Measurements from ENCODE around the gene CDH4.

CDH4 gene

DNA sequence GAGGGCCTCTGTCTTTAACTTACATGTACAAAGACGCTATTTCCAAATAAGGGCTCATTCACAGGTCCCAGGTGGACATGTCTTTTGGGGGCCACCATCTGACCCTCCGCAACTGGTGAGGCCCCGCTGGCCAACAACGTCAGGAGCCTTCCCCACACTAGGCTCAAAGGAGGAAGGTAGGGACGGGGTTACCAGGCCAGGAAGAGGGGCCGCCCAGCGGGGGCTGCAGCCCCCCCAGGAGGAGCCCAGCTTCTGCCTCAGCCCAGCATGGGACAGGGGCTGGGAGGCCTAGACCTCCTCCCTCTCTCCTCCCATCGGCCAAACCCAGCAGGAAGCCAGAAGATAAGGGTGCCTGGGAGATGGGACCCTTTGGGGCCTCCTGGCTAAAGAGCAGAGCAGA is 670.9 kb downstream of the CDH4 start:
- H3K27me3 ChIP-seq (ENCODE audit: control insufficient read depth, insufficient read depth, low read length) = peaks cover 2% of the 10 kb centered on the region
- no peak overlapping the region for H3K9ac ChIP-seq (ENCODE audit: low read length)
- H3K4me3 ChIP-seq (ENCODE audit: low read length) = no peak overlapping the region
- H3K4me1 ChIP-seq (ENCODE audit: control insufficient read depth, insufficient read depth, low read length) = no peaks in the 10 kb centered on the region
- H3K36me3 ChIP-seq (ENCODE audit: control insufficient read depth, insufficient read depth, low read length) = no peaks in the 10 kb centered on the region
- no peak overlapping the region for H3K27ac ChIP-seq (ENCODE audit: low read depth, low read length)

DNA sequence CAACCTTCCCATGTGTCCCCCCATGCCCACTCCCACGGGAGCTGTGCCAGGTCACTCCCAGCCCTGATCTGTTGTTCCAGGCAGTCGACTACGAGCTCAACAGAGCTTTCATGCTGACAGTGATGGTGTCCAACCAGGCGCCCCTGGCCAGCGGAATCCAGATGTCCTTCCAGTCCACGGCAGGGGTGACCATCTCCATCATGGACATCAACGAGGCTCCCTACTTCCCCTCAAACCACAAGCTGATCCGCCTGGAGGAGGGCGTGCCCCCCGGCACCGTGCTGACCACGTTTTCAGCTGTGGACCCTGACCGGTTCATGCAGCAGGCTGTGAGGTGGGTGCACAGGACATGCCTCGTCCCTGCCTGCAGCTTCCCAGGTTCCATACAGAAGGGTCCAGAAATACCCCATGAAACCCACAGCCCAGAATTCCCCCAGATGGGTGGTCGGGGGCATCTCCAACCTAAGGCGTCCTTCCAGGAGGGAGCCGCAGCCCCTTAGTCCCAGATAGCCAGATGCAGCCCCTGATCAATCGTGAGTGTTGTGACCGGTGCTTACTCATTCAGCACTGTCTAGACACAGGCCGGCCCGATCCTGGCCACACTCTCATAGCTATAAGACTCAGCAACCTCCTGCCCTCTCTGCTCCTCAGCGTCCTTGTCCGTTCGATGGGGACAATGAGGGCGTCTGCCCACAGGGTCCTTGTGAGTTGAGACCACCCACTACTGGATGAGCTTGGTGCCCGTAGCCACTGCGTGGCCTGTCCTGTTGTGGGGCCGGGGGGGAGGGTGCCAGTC is 671.5 kb downstream of the CDH4 start:
- Histone ChIP-seq H3K4me3 (ENCODE audit: low read length) (no peak overlapping the region), H3K9ac (ENCODE audit: low read length) (no peak overlapping the region), H3K36me3 (ENCODE audit: control insufficient read depth, insufficient read depth, low read length) (no peaks in the 10 kb centered on the region), H3K4me1 (ENCODE audit: control insufficient read depth, insufficient read depth, low read length) (no peaks in the 10 kb centered on the region), H3K27me3 (ENCODE audit: control insufficient read depth, insufficient read depth, low read length) (peaks cover 2% of the 10 kb centered on the region), H3K27ac (ENCODE audit: low read depth, low read length) (no peak overlapping the region)

DNA sequence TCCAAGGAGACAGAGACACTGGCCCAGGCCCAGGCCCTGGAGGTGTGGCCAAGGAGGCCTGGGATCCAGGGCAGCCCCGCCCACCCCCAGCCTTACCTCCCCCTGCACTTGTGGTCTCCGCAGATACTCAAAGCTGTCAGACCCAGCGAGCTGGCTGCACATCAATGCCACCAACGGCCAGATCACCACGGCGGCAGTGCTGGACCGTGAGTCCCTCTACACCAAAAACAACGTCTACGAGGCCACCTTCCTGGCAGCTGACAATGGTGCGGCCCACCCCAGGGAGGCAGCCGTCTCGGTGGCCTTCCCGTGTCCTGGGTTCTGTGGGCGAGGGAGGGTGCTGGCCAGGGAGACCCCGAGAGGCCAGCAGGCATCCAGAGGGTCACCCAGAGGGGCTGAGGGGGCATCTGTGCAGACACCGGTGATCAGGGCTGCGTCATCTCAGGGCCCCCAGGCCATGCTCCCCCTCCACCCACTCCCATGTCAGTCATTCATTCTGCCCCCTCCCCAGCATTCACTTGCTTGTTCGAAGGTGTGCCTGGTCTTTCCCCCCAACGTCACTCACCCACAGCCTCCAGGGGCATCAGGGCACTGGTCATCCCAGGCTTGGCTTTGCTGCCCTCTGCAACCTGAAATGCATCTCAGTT is 672.3 kb downstream of the CDH4 start:
- no peaks in the 10 kb centered on the region for H3K36me3 ChIP-seq (ENCODE audit: control insufficient read depth, insufficient read depth, low read length)
- H3K4me3 ChIP-seq (ENCODE audit: low read length) = no peak overlapping the region
- peaks cover 2% of the 10 kb centered on the region for H3K27me3 ChIP-seq (ENCODE audit: control insufficient read depth, insufficient read depth, low read length)
- H3K4me1 ChIP-seq (ENCODE audit: control insufficient read depth, insufficient read depth, low read length) = no peaks in the 10 kb centered on the region
- H3K9ac ChIP-seq (ENCODE audit: low read length) = no peak overlapping the region
- H3K27ac ChIP-seq (ENCODE audit: low read depth, low read length) = no peak overlapping the region

DNA sequence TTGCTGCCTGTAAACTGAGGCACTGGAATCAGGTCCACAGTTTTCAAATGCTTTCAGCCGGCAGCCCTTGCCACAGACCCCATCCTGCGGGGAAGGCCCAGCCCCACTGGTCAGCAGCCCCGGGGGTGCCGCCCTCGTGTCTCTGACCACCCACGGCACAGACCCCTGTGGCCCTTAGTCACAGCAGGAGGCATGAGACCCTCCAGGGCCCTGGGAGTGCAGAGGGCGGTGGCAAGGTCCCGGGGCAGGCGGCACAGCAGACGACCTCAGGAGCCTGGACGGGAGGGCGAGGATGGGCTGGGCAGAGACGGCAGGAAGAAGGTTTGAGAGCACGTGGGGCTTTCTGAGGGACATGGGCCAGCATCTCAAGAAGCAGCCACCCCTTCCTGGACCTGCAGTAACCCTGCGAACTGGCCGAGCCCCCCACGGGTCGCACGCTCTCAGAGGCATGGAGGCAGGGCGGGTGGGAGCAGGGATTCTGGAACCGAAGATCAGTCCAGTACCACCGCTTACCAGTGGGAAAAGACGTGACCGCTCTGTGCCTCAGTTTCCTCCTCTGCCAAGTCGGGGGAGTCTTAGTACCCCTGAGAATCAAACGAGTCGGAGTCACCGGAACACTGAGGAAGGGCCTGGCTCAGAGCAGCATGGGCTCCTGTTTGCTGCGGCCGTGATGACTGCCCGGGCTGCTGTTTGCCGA is 672.9 kb downstream of the CDH4 start:
- no peak overlapping the region for H3K27ac ChIP-seq (ENCODE audit: low read depth, low read length)
- no peaks in the 10 kb centered on the region for H3K36me3 ChIP-seq (ENCODE audit: control insufficient read depth, insufficient read depth, low read length)
- H3K4me1 ChIP-seq (ENCODE audit: control insufficient read depth, insufficient read depth, low read length) = no peaks in the 10 kb centered on the region
- no peak overlapping the region for H3K9ac ChIP-seq (ENCODE audit: low read length)
- peaks cover 2% of the 10 kb centered on the region for H3K27me3 ChIP-seq (ENCODE audit: control insufficient read depth, insufficient read depth, low read length)
- no peak overlapping the region for H3K4me3 ChIP-seq (ENCODE audit: low read length)

DNA sequence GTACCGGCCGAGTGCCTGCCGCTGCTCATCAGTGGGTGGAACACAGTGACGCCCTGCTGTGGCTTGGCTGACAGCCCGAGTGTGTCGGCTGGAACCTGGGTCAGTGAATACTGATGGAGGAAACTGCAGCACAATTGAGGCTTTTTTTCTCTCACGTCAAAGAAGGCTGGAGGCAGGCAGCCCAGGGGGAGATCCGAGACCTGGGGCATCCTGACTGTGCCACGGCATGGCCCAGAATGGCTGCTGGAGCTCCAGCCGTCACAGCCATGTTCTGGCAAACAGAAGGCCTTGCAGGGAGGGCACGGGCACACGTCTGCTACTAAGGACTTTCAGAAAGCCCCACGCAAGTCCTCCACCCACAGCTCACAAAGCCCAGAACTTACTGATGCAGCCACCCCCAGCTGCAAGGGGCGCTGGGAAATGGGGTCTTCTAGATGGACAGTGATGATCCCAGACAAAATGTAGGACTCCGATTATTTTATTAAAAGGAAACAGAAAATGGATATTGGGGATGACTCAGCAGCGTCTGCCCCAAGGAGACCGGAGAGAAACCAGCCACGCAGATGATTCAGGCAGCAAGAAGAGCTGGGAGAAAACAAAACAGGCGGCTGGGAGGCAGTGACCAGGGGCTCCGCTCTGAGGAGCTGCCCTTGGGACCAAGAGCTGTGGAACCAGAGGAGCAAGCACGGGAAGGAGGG is 673.6 kb downstream of the CDH4 start:
- H3K27ac ChIP-seq (ENCODE audit: low read depth, low read length) = no peak overlapping the region
- no peak overlapping the region for H3K9ac ChIP-seq (ENCODE audit: low read length)
- H3K4me3 ChIP-seq (ENCODE audit: low read length) = no peak overlapping the region
- H3K36me3 ChIP-seq (ENCODE audit: control insufficient read depth, insufficient read depth, low read length) = no peaks in the 10 kb centered on the region
- H3K4me1 ChIP-seq (ENCODE audit: control insufficient read depth, insufficient read depth, low read length) = no peaks in the 10 kb centered on the region
- peaks cover 2% of the 10 kb centered on the region for H3K27me3 ChIP-seq (ENCODE audit: control insufficient read depth, insufficient read depth, low read length)

DNA sequence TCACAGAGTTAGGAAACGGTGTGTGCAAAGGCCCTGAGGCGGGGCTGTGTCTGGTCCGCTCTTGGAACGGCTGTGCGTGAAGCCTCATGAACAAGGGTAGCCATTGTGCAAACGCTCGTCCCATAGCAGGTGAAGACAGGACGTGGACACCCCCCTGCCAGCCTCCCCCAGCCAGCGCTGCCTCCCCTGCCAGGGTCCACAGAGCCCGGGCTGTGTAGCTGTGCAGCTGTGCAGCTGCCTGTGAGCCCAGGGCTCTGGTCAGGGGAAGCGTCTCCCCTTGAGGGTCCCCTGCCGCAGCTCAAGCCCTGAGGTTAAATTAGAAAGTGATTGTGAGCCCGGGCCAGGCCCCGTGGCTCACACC is 674.2 kb downstream of the CDH4 start:
- Histone ChIP-seq H3K27ac (ENCODE audit: low read depth, low read length) (no peak overlapping the region), H3K4me1 (ENCODE audit: control insufficient read depth, insufficient read depth, low read length) (no peaks in the 10 kb centered on the region), H3K27me3 (ENCODE audit: control insufficient read depth, insufficient read depth, low read length) (peaks cover 2% of the 10 kb centered on the region), H3K4me3 (ENCODE audit: low read length) (no peak overlapping the region), H3K36me3 (ENCODE audit: control insufficient read depth, insufficient read depth, low read length) (no peaks in the 10 kb centered on the region), H3K9ac (ENCODE audit: low read length) (no peak overlapping the region)

DNA sequence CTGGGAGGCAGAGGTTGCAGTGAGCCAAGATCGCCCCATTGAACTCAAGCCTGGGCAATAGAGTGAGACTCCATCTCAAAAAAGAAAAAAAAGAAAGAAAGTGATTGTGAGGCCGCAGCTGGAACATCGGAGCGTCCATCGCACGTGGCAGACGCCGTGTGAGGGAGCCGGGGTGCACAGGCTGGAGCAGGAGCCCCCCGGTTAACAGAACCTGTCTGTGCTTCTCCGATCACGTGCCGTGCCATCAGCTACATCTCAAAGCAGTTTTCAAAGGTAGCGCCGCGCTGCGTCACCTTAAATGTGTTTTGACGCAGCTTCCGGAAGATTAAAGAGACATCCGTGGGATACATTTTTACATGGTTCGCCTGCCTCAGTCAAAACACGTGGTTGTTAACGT is 674.7 kb downstream of the CDH4 start:
- Histone ChIP-seq H3K9ac (ENCODE audit: low read length) (no peak overlapping the region), H3K36me3 (ENCODE audit: control insufficient read depth, insufficient read depth, low read length) (no peaks in the 10 kb centered on the region), H3K27me3 (ENCODE audit: control insufficient read depth, insufficient read depth, low read length) (peaks cover 2% of the 10 kb centered on the region), H3K27ac (ENCODE audit: low read depth, low read length) (no peak overlapping the region), H3K4me3 (ENCODE audit: low read length) (no peak overlapping the region), H3K4me1 (ENCODE audit: control insufficient read depth, insufficient read depth, low read length) (no peaks in the 10 kb centered on the region)

DNA sequence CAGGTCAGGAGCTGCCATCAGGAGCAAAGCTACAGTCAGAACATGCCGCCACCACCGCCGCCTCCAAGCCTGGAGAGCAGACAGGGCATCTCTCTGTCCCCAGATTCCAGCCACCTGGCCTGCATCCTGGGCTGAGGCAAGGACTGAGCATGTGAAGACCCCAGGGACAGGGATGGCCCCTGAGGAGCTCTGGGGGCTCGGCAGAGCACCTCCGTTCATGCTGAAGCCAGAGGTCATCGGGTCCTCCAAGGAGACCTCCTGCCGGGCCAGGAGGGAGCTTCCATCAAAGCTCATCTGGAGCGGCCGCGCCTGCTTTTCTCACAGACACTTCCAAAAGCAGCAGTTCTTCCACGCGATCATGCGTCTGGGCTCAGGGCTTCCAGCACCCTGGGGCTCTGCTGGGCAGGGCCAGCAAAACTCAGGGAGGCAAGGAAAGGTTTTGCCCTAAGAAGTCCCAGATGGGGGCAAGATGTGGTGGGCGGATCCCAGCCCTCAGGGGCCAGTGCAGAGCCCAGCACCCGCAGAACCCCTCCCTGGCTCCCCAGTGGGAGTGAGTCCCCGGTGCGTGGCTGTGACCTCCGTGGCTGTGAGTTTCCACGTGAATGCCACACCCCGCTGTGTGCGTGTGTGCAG is 675.2 kb downstream of the CDH4 start:
- Histone ChIP-seq H3K4me1 (ENCODE audit: control insufficient read depth, insufficient read depth, low read length) (no peaks in the 10 kb centered on the region), H3K36me3 (ENCODE audit: control insufficient read depth, insufficient read depth, low read length) (no peaks in the 10 kb centered on the region), H3K4me3 (ENCODE audit: low read length) (no peak overlapping the region), H3K27me3 (ENCODE audit: control insufficient read depth, insufficient read depth, low read length) (peaks cover 2% of the 10 kb centered on the region), H3K27ac (ENCODE audit: low read depth, low read length) (no peak overlapping the region), H3K9ac (ENCODE audit: low read length) (no peak overlapping the region)

DNA sequence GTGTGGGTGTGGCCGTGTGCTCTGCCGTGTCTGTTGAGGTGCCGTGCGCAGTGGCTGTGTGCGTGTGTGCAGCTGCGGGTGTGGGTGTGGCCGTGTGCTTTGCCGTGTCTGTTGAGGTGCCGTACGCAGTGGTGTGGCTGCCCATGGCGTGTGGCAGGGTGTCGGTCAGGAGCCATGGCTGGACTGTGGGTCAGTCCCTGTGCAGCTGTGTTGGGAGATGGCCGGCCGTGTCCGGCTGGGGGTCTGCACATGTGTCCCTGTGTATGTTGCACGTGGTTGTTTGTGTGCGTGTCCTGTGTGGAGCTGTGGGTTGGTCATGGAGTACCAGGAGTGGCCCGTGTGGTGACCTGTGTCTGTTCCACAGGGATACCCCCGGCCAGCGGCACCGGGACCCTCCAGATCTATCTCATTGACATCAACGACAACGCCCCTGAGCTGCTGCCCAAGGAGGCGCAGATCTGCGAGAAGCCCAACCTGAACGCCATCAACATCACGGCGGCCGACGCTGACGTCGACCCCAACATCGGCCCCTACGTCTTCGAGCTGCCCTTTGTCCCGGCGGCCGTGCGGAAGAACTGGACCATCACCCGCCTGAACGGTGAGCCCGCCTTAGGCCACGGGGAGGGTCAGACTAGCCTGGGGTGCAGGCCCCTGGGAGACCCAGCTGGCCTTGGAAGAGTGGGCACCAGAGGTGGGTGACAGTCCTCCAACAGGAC is 675.9 kb downstream of the CDH4 start:
- no peak overlapping the region for H3K27ac ChIP-seq (ENCODE audit: low read depth, low read length)
- no peaks in the 10 kb centered on the region for H3K36me3 ChIP-seq (ENCODE audit: control insufficient read depth, insufficient read depth, low read length)
- no peak overlapping the region for H3K9ac ChIP-seq (ENCODE audit: low read length)
- peaks cover 2% of the 10 kb centered on the region for H3K27me3 ChIP-seq (ENCODE audit: control insufficient read depth, insufficient read depth, low read length)
- no peaks in the 10 kb centered on the region for H3K4me1 ChIP-seq (ENCODE audit: control insufficient read depth, insufficient read depth, low read length)
- H3K4me3 ChIP-seq (ENCODE audit: low read length) = no peak overlapping the region

DNA sequence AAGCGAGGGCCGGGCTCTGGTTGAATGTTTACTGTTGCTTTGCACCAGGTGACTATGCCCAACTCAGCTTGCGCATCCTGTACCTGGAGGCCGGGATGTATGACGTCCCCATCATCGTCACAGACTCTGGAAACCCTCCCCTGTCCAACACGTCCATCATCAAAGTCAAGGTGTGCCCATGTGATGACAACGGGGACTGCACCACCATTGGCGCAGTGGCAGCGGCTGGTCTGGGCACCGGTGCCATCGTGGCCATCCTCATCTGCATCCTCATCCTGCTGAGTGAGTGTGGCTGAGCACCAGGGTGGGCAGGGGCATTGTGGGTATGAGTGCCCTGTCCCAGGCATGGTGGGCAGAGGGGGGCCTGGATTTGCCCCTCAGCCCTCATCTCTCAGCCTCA is 677.5 kb downstream of the CDH4 start:
- Histone ChIP-seq H3K36me3 (ENCODE audit: control insufficient read depth, insufficient read depth, low read length) (no peaks in the 10 kb centered on the region), H3K4me3 (ENCODE audit: low read length) (no peak overlapping the region), H3K4me1 (ENCODE audit: control insufficient read depth, insufficient read depth, low read length) (no peaks in the 10 kb centered on the region), H3K27ac (ENCODE audit: low read depth, low read length) (no peak overlapping the region), H3K27me3 (ENCODE audit: control insufficient read depth, insufficient read depth, low read length) (no peaks in the 10 kb centered on the region), H3K9ac (ENCODE audit: low read length) (no peak overlapping the region)

DNA sequence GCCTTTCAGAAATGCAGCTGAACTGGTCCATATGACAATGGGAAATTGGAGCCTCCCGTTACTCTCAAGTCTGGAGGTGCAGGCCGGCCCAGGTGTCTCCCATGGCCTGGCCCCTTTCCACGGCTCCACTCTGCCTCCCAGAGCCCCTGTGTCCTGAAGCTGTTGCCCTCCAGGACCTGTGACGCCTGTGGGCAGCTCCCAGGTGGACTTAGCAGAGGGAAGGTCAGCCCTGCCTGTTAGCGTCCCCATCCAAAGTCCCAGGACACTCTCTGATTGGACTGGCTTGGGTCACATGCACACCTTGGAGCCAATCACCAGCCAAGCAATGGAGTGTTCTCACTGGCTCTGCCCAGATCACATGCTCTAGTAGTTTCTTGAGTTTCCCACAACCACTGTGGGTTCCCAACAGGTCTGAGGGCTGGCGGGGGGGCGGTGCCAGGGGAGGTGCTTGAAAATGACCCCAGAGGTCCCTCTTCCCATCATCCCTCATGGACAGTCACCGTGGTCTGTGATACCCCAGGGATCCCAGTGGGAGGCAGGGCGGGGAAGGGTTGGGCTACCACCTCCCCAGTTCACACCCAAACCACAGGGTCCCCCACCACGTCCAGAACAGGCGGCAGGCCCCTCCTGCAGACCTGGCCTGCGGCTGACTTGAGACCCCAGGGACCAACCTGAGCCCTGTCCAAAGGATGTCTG is 678.1 kb downstream of the CDH4 start:
- H3K4me3 ChIP-seq (ENCODE audit: low read length) = no peak overlapping the region
- H3K27ac ChIP-seq (ENCODE audit: low read depth, low read length) = no peak overlapping the region
- H3K36me3 ChIP-seq (ENCODE audit: control insufficient read depth, insufficient read depth, low read length) = no peaks in the 10 kb centered on the region
- no peaks in the 10 kb centered on the region for H3K4me1 ChIP-seq (ENCODE audit: control insufficient read depth, insufficient read depth, low read length)
- H3K9ac ChIP-seq (ENCODE audit: low read length) = no peak overlapping the region
- H3K27me3 ChIP-seq (ENCODE audit: control insufficient read depth, insufficient read depth, low read length) = no peaks in the 10 kb centered on the region
